ENCODE measurements around the gene NAPG. TPM values are rescaled to one million over a fixed set of nuclear protein-coding genes. Genes with fewer than 3 reads are reported as not detected.
"Not testable (repeated sequence)": the region's sequence is repeated elsewhere in the genome, so short reads cannot be mapped to it uniquely, and the experiment has no call there.

NAPG gene
- total RNA-seq, 1 donor from 2014 or later = 28.3 TPM

- Mint-ChIP-seq H3K9me3 (ENCODE audit: unreplicated experiment) (no peaks in the 10 kb centered on the region), H3K27me3 (ENCODE audit: unreplicated experiment) (no peaks in the 10 kb centered on the region), H3K27ac (ENCODE audit: unreplicated experiment) (no peak overlapping the region), H3K4me1 (ENCODE audit: unreplicated experiment) (no peaks in the 10 kb centered on the region), H3K4me3 (ENCODE audit: unreplicated experiment) (no peak overlapping the region), H3K36me3 (ENCODE audit: unreplicated experiment) (no peaks in the 10 kb centered on the region)
- no peak for DNase-seq (ENCODE audit: extremely low spot score, unreplicated experiment)
- TF ChIP-seq CTCF (IDR thresholded peaks at IDR 0.05) = no peak
Observed at GRCh38 chr18:10570622-10571021, 44.8 kb downstream of the NAPG start.

GRCh38 chr18:10571537-10571936 is 45.7 kb downstream of the NAPG start:
- H3K4me1 Mint-ChIP-seq (ENCODE audit: unreplicated experiment) = no peaks in the 10 kb centered on the region
- no peak for TF ChIP-seq CTCF (IDR thresholded peaks at IDR 0.05)
- no peak overlapping the region for H3K27ac Mint-ChIP-seq (ENCODE audit: unreplicated experiment)
- no peaks in the 10 kb centered on the region for H3K9me3 Mint-ChIP-seq (ENCODE audit: unreplicated experiment)
- H3K4me3 Mint-ChIP-seq (ENCODE audit: unreplicated experiment) = no peak overlapping the region
- no peak for DNase-seq (ENCODE audit: extremely low spot score, unreplicated experiment)
- no peaks in the 10 kb centered on the region for H3K27me3 Mint-ChIP-seq (ENCODE audit: unreplicated experiment)
- no peaks in the 10 kb centered on the region for H3K36me3 Mint-ChIP-seq (ENCODE audit: unreplicated experiment)

GRCh38 chr18:10573261-10573660 is 47.4 kb downstream of the NAPG start:
- not testable (repeated sequence) for H3K4me1 Mint-ChIP-seq (ENCODE audit: unreplicated experiment); H3K27ac Mint-ChIP-seq (ENCODE audit: unreplicated experiment); DNase-seq (ENCODE audit: extremely low spot score, unreplicated experiment); H3K9me3 Mint-ChIP-seq (ENCODE audit: unreplicated experiment); H3K27me3 Mint-ChIP-seq (ENCODE audit: unreplicated experiment); H3K4me3 Mint-ChIP-seq (ENCODE audit: unreplicated experiment); H3K36me3 Mint-ChIP-seq (ENCODE audit: unreplicated experiment)

GRCh38 chr18:10574412-10574811 is 48.6 kb downstream of the NAPG start:
- not testable (repeated sequence) for H3K27ac Mint-ChIP-seq (ENCODE audit: unreplicated experiment)

GRCh38 chr18:10577842-10578572 is 52.2 kb downstream of the NAPG start:
- not testable (repeated sequence) for H3K27me3 Mint-ChIP-seq (ENCODE audit: unreplicated experiment); H3K9me3 Mint-ChIP-seq (ENCODE audit: unreplicated experiment)
- peak overlapping the region; percentile 65 for H3K27ac Mint-ChIP-seq (ENCODE audit: unreplicated experiment)

More at GRCh38 chr18:10574412-10574811, 48.6 kb downstream of the NAPG start:
- H3K4me1 Mint-ChIP-seq (ENCODE audit: unreplicated experiment) = peaks cover 15% of the 10 kb centered on the region
- not testable (repeated sequence) for DNase-seq (ENCODE audit: extremely low spot score, unreplicated experiment); H3K36me3 Mint-ChIP-seq (ENCODE audit: unreplicated experiment); H3K27me3 Mint-ChIP-seq (ENCODE audit: unreplicated experiment); H3K4me3 Mint-ChIP-seq (ENCODE audit: unreplicated experiment); H3K9me3 Mint-ChIP-seq (ENCODE audit: unreplicated experiment)

GRCh38 chr18:10578573-10578899 is 52.7 kb downstream of the NAPG start:
- H3K4me1 Mint-ChIP-seq (ENCODE audit: unreplicated experiment) = peaks cover 26% of the 10 kb centered on the region
- not testable (repeated sequence) for H3K4me3 Mint-ChIP-seq (ENCODE audit: unreplicated experiment); H3K27me3 Mint-ChIP-seq (ENCODE audit: unreplicated experiment); H3K9me3 Mint-ChIP-seq (ENCODE audit: unreplicated experiment); H3K36me3 Mint-ChIP-seq (ENCODE audit: unreplicated experiment); H3K27ac Mint-ChIP-seq (ENCODE audit: unreplicated experiment); DNase-seq (ENCODE audit: extremely low spot score, unreplicated experiment)

More at GRCh38 chr18:10577842-10578572, 52.2 kb downstream of the NAPG start:
- not testable (repeated sequence) for H3K36me3 Mint-ChIP-seq (ENCODE audit: unreplicated experiment); H3K4me3 Mint-ChIP-seq (ENCODE audit: unreplicated experiment); DNase-seq (ENCODE audit: extremely low spot score, unreplicated experiment)
- peaks cover 26% of the 10 kb centered on the region for H3K4me1 Mint-ChIP-seq (ENCODE audit: unreplicated experiment)

GRCh38 chr18:10579079-10579867 is 53.4 kb downstream of the NAPG start:
- no peak overlapping the region for H3K4me3 Mint-ChIP-seq (ENCODE audit: unreplicated experiment)
- no peaks in the 10 kb centered on the region for H3K36me3 Mint-ChIP-seq (ENCODE audit: unreplicated experiment)
- H3K4me1 Mint-ChIP-seq (ENCODE audit: unreplicated experiment) = peaks cover 26% of the 10 kb centered on the region
- peak overlapping the region; percentile 4 for H3K27ac Mint-ChIP-seq (ENCODE audit: unreplicated experiment)
- DNase-seq (ENCODE audit: extremely low spot score, unreplicated experiment) = no peak
- H3K9me3 Mint-ChIP-seq (ENCODE audit: unreplicated experiment) = no peaks in the 10 kb centered on the region
- no peak for TF ChIP-seq CTCF (IDR thresholded peaks at IDR 0.05)
- H3K27me3 Mint-ChIP-seq (ENCODE audit: unreplicated experiment) = no peaks in the 10 kb centered on the region

Data from osteocyte (in vitro differentiated cells).